Measurements from ENCODE around the gene OR51B4. TPM values are rescaled to one million over a fixed set of nuclear protein-coding genes. Genes with fewer than 3 reads are reported as not detected.

OR51B4 gene
- polyA plus RNA-seq, 1 donor (not counting 4 experiments of a cell fraction or from before 2014, with no cell fraction given): not detected

- Histone ChIP-seq H4K20me1 (ENCODE audit: control insufficient read depth, extremely low read depth, insufficient read depth, low read length) (no peaks in the 10 kb centered on the region), H3K4me2 (ENCODE audit: control insufficient read depth, extremely low read depth, insufficient read depth, low read depth, low read length) (no peak overlapping the region), H3K79me2 (ENCODE audit: control insufficient read depth, insufficient read depth, low read length) (no peaks in the 10 kb centered on the region), H3K4me3 (ENCODE audit: control insufficient read depth in 2 of 3, extremely low read depth in 1 of 3, insufficient read depth in 2 of 3, low read depth in 1 of 3, low read length in 3 of 3) (no peak overlapping the region), H3K36me3 (ENCODE audit: control insufficient read depth in 2 of 2, extremely low read depth in 1 of 2, insufficient read depth in 2 of 2, low read length in 2 of 2) (no peaks in the 10 kb centered on the region), H3K27ac (ENCODE audit: control insufficient read depth, insufficient read depth, low read length) (no peak overlapping the region), H3K9ac (ENCODE audit: control insufficient read depth, extremely low read depth, insufficient read depth, low read length) (no peak overlapping the region), H3K27me3 (ENCODE audit: control insufficient read depth, extremely low read depth, insufficient read depth, low read length) (no peaks in the 10 kb centered on the region), H2AFZ (ENCODE audit: control insufficient read depth, low read length) (no peak overlapping the region), H3K9me3 (ENCODE audit: control insufficient read depth, low read depth, low read length) (no peaks in the 10 kb centered on the region), H3K9me1 (ENCODE audit: control insufficient read depth, extremely low read depth, insufficient read depth, low read length) (no peaks in the 10 kb centered on the region), H3K4me1 (ENCODE audit: control insufficient read depth, extremely low read depth, insufficient read depth, low read length) (no peaks in the 10 kb centered on the region)
- DNase-seq (ENCODE audit: low read depth, low spot score): no peak
- no peak for FAIRE-seq
- dilution Hi-C loops (cut with MboI; ENCODE audit: extremely low pct_ligation_motif_present, low sequenced_read_pairs): no loop called here
- TF ChIP-seq CTCF (optimal IDR thresholded peaks at IDR 0.05 in 1 of 3, IDR thresholded peaks at IDR 0.05 in 1 of 3, conservative IDR thresholded peaks at IDR 0.05 in 1 of 3; ENCODE audit: extremely low read depth in 1 of 3, insufficient read depth in 2 of 3, low read length in 3 of 3): no peak
- no peak for TF ChIP-seq EZH2 (IDR thresholded peaks at IDR 0.05; ENCODE audit: low read length)
Observed at GRCh38 chr11:5335170-5335569, 33.4 kb upstream of the OR51B4 start.

- H3K27ac ChIP-seq (ENCODE audit: control insufficient read depth, insufficient read depth, low read length): no peak within 1 kb of the TSS
- no peaks in the 10 kb centered on the region for H3K4me1 ChIP-seq (ENCODE audit: control insufficient read depth, extremely low read depth, insufficient read depth, low read length)
- no peaks in the 10 kb centered on the region for H4K20me1 ChIP-seq (ENCODE audit: control insufficient read depth, extremely low read depth, insufficient read depth, low read length)
- H2AFZ ChIP-seq (ENCODE audit: control insufficient read depth, low read length): no peak within 1 kb of the TSS
- no peaks in the 10 kb centered on the region for H3K9me1 ChIP-seq (ENCODE audit: control insufficient read depth, extremely low read depth, insufficient read depth, low read length)
- DNase-seq (ENCODE audit: low read depth, low spot score) (no peak), FAIRE-seq (no peak)
- TF ChIP-seq EZH2 (IDR thresholded peaks at IDR 0.05; ENCODE audit: low read length) (no peak), CTCF (optimal IDR thresholded peaks at IDR 0.05 in 1 of 3, IDR thresholded peaks at IDR 0.05 in 1 of 3, conservative IDR thresholded peaks at IDR 0.05 in 1 of 3; ENCODE audit: extremely low read depth in 1 of 3, insufficient read depth in 2 of 3, low read length in 3 of 3) (no peak)
- no peak within 1 kb of the TSS for H3K4me2 ChIP-seq (ENCODE audit: control insufficient read depth, extremely low read depth, insufficient read depth, low read depth, low read length)
- no peak within 1 kb of the TSS for H3K9ac ChIP-seq (ENCODE audit: control insufficient read depth, extremely low read depth, insufficient read depth, low read length)
- dilution Hi-C loops (cut with MboI; ENCODE audit: extremely low pct_ligation_motif_present, low sequenced_read_pairs): no loop called here
- no peaks in the 10 kb centered on the region for H3K36me3 ChIP-seq (ENCODE audit: control insufficient read depth in 2 of 2, extremely low read depth in 1 of 2, insufficient read depth in 2 of 2, low read length in 2 of 2)
- no peaks in the 10 kb centered on the region for H3K9me3 ChIP-seq (ENCODE audit: control insufficient read depth, low read depth, low read length)
- H3K4me3 ChIP-seq (ENCODE audit: control insufficient read depth in 2 of 3, extremely low read depth in 1 of 3, insufficient read depth in 2 of 3, low read depth in 1 of 3, low read length in 3 of 3): no peak within 1 kb of the TSS
- H3K27me3 ChIP-seq (ENCODE audit: control insufficient read depth, extremely low read depth, insufficient read depth, low read length): no peaks in the 10 kb centered on the region
- H3K79me2 ChIP-seq (ENCODE audit: control insufficient read depth, insufficient read depth, low read length): no peaks in the 10 kb centered on the region
Observed at GRCh38 chr11:5324197-5324596, 22.5 kb upstream of the OR51B4 start, which contains the start of gene OR51B2. OR51B2 (minus strand) TSS chr11:5324297; CDS start chr11:5324297, 0 bp downstream.
